ENCODE data around the gene GALNT17.

The GALNT17 gene

GRCh38 chr7:71553306-71553705 lies 421.4 kb downstream of the GALNT17 start:
- H3K27ac ChIP-seq: no peak overlapping the region
- TF ChIP-seq, protein P1, sequence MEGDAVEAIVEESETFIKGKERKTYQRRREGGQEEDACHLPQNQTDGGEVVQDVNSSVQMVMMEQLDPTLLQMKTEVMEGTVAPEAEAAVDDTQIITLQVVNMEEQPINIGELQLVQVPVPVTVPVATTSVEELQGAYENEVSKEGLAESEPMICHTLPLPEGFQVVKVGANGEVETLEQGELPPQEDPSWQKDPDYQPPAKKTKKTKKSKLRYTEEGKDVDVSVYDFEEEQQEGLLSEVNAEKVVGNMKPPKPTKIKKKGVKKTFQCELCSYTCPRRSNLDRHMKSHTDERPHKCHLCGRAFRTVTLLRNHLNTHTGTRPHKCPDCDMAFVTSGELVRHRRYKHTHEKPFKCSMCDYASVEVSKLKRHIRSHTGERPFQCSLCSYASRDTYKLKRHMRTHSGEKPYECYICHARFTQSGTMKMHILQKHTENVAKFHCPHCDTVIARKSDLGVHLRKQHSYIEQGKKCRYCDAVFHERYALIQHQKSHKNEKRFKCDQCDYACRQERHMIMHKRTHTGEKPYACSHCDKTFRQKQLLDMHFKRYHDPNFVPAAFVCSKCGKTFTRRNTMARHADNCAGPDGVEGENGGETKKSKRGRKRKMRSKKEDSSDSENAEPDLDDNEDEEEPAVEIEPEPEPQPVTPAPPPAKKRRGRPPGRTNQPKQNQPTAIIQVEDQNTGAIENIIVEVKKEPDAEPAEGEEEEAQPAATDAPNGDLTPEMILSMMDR (conservative IDR thresholded peaks at IDR 0.05): no peak

DNA sequence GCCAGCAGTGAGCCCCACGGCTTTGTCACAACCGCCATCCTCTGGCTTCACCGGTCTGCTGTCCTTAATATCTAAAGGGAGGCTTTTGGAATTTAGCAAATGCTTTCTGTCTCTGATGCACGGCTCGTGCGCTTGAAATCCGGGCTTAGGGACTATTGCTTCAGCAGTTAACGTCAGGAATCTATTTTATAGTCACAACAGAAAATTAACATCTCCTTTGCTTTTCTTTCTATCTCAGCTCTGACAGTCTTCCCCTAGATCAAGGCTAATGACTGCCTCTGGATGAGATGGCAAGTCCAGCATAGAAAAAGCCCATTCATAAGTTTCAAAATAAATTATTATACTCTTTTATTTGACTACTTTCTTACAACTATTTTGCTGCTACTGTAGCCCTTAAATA lies 423.8 kb downstream of the GALNT17 start:
- H3K27ac ChIP-seq: no peak overlapping the region
- TF ChIP-seq, protein P1 (conservative IDR thresholded peaks at IDR 0.05): no peak

DNA sequence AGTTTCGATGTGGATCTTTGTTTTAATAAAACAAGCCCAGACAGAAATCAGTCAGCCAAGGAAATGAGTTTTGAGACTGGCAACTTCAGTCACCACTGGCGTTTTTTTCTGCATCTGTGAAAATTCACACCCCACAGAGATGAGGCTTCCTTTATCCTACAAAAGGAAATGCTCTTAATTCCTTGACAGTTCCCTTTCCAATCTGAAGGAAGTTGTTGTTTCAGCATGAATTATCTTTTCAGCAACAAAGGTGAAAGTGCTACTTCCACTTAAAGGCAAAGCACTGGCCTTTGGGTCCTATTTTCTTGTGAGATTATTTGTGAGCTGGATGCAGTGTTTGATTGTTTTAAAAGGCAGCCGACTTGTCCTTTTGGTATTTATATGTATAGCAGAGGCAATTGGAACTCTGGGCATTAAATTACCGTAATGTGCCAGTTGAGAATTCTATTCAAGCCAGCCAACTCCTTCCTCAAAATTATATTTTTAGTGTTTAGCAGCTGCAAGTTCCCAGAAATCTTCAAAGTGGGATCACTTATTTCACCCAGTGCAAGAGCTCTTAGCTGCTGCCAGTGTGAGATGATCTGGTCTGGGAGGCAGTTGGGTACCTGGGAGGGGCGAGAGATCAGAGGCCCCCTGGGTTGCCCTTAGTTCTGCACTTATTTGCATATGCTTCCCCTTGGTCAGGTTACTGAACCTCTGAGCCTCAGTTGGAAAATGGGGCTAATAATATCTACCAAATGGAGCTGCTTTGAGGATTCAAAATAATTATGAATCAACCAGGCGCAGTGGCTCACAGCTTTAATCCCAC lies 427.1 kb downstream of the GALNT17 start:
- TF ChIP-seq, protein P1 (conservative IDR thresholded peaks at IDR 0.05): no peak
- H3K27ac ChIP-seq: no peak overlapping the region

DNA sequence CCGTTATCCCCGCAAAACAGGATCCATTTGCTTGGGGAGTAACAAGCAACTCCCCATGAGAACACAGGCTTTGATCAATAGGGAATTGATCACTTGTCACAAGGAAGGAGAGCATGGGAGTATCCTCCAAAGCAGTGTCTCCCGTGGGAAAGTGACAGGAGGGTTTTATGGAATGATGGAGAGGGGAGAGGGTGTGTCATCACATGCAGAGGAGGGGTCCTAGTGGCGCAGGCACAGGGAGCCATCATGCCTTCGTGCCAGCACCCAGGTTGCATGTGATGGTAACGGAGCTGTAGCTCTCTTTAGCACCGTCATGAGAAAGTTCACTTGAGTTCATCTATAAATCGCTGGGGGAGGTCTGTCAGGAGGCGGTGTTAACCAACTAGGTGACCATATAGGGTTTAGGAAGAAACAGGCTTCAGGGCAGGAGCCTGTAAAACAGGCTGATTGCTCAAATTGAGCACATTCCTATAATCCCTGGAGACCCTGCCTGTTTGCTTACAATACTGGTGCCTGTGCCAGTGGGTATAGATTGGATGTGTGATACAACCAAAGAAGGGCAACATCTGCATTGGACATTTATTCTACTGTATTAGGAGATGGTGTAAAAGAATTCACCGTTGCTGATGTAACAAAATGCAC lies 428.5 kb downstream of the GALNT17 start:
- H3K27ac ChIP-seq: no peak overlapping the region
- TF ChIP-seq, protein P1 (conservative IDR thresholded peaks at IDR 0.05): no peak

- no peak overlapping the region for H3K27ac ChIP-seq
- TF ChIP-seq, protein P1 (conservative IDR thresholded peaks at IDR 0.05): no peak
Measured at GRCh38 chr7:71563276-71563675, 431.3 kb downstream of the GALNT17 start.

DNA sequence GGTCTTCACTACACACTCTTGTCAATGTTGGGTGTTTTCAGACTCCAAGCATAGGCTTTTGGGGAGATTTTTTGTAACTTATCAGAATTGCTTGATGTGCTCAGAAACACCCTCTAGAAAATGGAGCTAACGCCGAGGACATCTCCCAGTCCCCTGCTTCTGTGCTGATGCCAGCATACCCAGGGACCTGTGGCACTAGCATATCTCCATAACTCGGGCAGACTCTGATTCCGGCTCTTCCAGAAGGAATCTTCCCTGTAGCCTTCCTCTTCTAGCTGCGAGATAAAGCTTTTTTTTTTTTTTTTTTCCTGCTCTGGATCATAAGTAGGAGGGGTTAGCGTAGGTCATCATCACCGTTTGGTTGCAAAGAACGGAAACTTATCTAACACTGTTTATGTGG lies 434.4 kb downstream of the GALNT17 start:
- TF ChIP-seq, protein P1 (conservative IDR thresholded peaks at IDR 0.05): no peak
- H3K27ac ChIP-seq: no peak overlapping the region

DNA sequence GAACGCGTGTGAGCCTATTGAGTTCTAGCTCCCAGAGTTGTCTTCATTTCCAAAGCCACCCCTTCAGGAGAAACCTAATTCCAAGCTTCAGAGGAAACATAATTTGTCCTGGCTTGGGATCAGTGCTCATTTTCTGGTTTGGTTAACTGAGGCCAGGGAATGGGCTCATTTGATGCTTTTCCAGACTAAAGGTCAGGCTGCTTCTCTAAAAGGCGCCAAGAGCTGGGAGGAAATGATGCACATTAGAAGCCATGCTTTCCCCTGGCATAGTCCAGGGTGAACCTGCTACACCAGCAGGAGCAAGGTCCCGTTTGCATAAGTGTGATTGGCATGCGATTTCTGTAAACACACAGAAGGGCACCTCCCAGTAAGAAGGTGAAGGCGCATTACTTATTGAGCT lies 435.0 kb downstream of the GALNT17 start:
- no peak overlapping the region for H3K27ac ChIP-seq
- TF ChIP-seq, protein P1 (conservative IDR thresholded peaks at IDR 0.05): no peak
